ENCODE results near the gene FOXL3. TPM values are rescaled to one million over a fixed set of nuclear protein-coding genes. Genes with fewer than 3 reads are reported as not detected.
A peak's percentile ranks its signal among the peaks of the same experiment; 100 is the strongest.

The FOXL3 gene
- total RNA-seq, 1 experiment from 2014 or later = not detected

DNA sequence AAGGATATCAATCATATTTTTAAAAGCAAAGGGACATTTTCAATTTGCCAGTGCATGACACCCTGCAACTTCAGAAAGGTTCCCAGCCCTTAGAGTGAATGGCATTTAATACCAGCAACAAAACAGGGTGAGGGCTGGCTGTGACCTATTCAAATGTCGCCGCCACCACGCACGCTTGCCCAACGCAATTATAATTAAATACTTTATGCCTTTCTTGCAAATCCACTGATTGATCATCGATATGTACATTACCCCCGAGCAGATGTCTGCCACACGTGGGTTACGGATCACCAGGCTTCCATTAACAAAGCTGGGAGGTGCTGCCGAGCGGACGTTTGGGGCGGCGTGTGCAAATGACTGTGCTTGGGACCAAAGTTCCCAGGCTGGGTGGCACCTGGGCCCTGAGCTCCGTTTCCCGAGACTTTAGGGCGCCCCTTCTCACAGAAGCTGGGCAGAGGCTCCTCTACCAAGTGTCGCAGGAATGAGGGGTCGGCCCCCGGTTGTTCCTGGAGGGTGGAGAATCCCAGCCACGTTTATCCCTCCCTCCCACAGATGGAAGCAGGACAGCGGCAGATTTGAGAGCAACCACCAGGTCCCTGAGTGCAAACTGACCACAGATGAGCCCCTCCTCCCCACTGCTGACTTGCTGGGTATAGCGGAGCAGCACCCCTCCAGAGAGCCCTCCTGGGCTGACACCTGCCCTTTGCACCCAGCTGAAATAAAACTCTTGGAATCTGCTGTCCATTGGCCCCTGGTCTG lies 3.9 kb downstream of the FOXL3 start (continued):
- TF ChIP-seq ZNF396 (CRISPR knock-in tag; IDR thresholded peaks at IDR 0.05; ENCODE audit: borderline replicate concordance) (no peak), RELA (CRISPR knock-in tag; IDR thresholded peaks at IDR 0.05; ENCODE audit: borderline replicate concordance) (no peak), ESRRA (CRISPR knock-in tag; IDR thresholded peaks at IDR 0.05; ENCODE audit: borderline replicate concordance) (no peak), CREB1 (CRISPR knock-in tag; IDR thresholded peaks at IDR 0.05) (no peak), TCF7 (CRISPR knock-in tag; IDR thresholded peaks at IDR 0.05; ENCODE audit: low read depth) (no peak), JAZF1 (CRISPR knock-in tag; IDR thresholded peaks at IDR 0.05) (no peak), ZNF121 (CRISPR knock-in tag; IDR thresholded peaks at IDR 0.05) (no peak)
- TF ChIP-seq, protein P1, sequence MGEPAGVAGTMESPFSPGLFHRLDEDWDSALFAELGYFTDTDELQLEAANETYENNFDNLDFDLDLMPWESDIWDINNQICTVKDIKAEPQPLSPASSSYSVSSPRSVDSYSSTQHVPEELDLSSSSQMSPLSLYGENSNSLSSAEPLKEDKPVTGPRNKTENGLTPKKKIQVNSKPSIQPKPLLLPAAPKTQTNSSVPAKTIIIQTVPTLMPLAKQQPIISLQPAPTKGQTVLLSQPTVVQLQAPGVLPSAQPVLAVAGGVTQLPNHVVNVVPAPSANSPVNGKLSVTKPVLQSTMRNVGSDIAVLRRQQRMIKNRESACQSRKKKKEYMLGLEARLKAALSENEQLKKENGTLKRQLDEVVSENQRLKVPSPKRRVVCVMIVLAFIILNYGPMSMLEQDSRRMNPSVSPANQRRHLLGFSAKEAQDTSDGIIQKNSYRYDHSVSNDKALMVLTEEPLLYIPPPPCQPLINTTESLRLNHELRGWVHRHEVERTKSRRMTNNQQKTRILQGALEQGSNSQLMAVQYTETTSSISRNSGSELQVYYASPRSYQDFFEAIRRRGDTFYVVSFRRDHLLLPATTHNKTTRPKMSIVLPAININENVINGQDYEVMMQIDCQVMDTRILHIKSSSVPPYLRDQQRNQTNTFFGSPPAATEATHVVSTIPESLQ (CRISPR knock-in tag; IDR thresholded peaks at IDR 0.05) = no peak
- TF ChIP-seq, protein P2, sequence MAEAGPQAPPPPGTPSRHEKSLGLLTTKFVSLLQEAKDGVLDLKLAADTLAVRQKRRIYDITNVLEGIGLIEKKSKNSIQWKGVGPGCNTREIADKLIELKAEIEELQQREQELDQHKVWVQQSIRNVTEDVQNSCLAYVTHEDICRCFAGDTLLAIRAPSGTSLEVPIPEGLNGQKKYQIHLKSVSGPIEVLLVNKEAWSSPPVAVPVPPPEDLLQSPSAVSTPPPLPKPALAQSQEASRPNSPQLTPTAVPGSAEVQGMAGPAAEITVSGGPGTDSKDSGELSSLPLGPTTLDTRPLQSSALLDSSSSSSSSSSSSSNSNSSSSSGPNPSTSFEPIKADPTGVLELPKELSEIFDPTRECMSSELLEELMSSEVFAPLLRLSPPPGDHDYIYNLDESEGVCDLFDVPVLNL (CRISPR knock-in tag; IDR thresholded peaks at IDR 0.05; ENCODE audit: borderline replicate concordance, low read depth) = no peak
- TF ChIP-seq, protein P3, sequence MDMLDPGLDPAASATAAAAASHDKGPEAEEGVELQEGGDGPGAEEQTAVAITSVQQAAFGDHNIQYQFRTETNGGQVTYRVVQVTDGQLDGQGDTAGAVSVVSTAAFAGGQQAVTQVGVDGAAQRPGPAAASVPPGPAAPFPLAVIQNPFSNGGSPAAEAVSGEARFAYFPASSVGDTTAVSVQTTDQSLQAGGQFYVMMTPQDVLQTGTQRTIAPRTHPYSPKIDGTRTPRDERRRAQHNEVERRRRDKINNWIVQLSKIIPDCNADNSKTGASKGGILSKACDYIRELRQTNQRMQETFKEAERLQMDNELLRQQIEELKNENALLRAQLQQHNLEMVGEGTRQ (CRISPR knock-in tag; IDR thresholded peaks at IDR 0.05) = no peak

DNA sequence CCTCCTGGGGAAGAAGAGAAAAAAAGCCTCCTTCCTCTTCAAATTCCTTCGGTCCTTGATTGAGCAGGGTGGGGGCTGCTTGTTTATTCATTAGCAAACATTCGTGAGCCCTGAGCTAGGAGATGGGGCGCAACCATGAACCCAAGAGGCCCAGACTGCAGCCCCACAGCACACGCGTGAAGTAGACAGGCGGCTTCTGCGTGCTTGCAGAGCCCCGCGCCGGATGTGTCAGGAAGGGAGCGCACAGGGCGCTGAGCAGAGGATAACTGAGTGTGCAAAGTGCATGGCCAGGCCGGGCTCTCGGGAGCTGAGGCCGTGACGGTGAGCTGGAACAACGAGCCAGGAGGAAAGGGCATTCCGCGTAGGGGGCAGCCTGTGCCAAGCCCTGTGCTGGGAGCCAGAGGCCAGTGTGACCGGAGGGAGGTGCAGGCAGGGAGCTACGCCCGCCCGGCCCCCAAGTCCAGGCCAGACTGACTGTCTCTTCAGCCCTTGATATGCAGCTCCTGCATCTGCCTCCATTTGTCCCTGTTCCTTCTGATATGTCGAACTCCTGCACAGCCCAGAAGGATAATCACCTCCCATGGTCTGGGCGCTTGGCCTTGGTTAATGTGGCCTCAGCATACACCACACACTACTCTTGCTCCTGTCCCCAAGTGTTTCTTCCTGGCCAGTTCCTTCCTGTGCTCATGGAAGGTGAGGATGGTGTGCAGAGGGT lies 4.6 kb downstream of the FOXL3 start:
- Mint-ChIP-seq H3K4me1 (no peaks in the 10 kb centered on the region), H3K36me3 (no peaks in the 10 kb centered on the region), H3K27ac (no peak overlapping the region), H3K27me3 (ENCODE audit: low read depth) (peaks cover 34% of the 10 kb centered on the region), H3K9me3 (no peaks in the 10 kb centered on the region), H3K4me3 (no peak overlapping the region)
- POLR2A ChIA-PET = no interaction called here
- ATAC-seq (no peak), DNase-seq (ENCODE audit: low spot score) (no peak)
- CTCF ChIA-PET = interaction anchor here (0.6 kb wide), 1 partner anchor 607 kb away, joined by 3 read pairs; no protein-coding TSS in a partner anchor
- TF ChIP-seq GABPB1 (CRISPR knock-in tag; IDR thresholded peaks at IDR 0.05) (peak; percentile 30; the same call in 1 of the 2 replicates), NFATC4 (CRISPR knock-in tag; IDR thresholded peaks at IDR 0.05) (no peak)

DNA sequence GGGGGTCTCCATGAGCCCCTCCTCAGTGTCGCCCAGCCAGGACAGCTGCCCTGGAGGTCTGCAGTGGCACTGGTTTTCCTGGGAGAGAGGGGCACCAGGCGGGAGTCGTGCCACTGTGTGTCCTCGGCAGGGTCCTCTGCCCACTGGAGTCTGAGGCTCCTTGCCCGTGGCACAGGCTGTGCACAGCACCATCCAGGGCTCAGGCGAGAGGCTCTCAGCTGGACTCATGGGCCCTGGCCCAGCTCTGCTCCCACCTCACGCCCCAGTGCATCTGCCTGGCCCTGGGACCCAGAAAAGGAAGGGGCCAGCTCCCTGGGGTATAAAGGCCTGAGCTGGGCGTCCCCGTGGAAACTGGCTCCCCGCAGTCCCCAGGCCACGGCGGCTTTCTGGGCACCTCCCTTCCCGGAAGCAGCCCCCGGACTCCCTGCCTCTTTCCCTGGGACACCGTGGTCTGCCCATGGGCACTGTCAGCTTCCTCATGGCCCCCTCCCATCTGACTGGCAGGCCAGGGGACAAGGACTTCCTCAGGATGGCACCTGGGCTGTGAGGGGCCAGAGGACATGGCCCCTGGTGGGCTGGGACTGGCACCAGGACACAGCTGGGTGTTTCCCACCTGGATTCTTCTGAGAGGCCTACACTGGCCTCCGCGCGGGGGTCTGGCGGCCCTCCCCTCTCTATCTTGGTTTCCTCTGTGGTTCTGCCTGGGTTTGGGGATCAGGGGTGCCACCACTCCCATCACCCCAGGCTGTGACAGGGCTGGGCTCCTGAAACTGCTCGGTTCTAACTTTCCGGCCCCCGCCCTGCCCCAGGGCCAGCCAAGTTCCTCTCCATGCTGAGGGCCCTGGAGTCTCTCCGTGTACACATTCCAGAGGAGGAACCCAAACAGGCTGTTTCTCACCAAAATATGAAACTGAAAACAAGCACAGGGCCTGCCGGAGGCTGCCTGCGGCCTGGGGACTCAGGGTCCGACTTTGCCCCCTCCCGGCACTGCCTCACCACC lies 5.5 kb downstream of the FOXL3 start:
- CTCF ChIA-PET = interaction anchor here (0.6 kb wide), 1 partner anchor 606 kb away, joined by 3 read pairs; no protein-coding TSS in a partner anchor
- DNase-seq (ENCODE audit: low spot score) = no peak

More for the DNA sequence above, 5.5 kb downstream of the FOXL3 start:
- H3K4me3 Mint-ChIP-seq = no peak overlapping the region
- POLR2A ChIA-PET = no interaction called here
- peaks cover 27% of the 10 kb centered on the region for H3K27me3 Mint-ChIP-seq (ENCODE audit: low read depth)
- no peak overlapping the region for H3K27ac Mint-ChIP-seq
- no peak for TF ChIP-seq ZNF263 (CRISPR knock-in tag; IDR thresholded peaks at IDR 0.05; ENCODE audit: low read depth)
- no peak for TF ChIP-seq RELA (CRISPR knock-in tag; IDR thresholded peaks at IDR 0.05; ENCODE audit: borderline replicate concordance)
- TF ChIP-seq, protein P4, sequence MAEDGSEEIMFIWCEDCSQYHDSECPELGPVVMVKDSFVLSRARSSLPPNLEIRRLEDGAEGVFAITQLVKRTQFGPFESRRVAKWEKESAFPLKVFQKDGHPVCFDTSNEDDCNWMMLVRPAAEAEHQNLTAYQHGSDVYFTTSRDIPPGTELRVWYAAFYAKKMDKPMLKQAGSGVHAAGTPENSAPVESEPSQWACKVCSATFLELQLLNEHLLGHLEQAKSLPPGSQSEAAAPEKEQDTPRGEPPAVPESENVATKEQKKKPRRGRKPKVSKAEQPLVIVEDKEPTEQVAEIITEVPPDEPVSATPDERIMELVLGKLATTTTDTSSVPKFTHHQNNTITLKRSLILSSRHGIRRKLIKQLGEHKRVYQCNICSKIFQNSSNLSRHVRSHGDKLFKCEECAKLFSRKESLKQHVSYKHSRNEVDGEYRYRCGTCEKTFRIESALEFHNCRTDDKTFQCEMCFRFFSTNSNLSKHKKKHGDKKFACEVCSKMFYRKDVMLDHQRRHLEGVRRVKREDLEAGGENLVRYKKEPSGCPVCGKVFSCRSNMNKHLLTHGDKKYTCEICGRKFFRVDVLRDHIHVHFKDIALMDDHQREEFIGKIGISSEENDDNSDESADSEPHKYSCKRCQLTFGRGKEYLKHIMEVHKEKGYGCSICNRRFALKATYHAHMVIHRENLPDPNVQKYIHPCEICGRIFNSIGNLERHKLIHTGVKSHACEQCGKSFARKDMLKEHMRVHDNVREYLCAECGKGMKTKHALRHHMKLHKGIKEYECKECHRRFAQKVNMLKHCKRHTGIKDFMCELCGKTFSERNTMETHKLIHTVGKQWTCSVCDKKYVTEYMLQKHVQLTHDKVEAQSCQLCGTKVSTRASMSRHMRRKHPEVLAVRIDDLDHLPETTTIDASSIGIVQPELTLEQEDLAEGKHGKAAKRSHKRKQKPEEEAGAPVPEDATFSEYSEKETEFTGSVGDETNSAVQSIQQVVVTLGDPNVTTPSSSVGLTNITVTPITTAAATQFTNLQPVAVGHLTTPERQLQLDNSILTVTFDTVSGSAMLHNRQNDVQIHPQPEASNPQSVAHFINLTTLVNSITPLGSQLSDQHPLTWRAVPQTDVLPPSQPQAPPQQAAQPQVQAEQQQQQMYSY (CRISPR knock-in tag; IDR thresholded peaks at IDR 0.05) = no peak
- no peak for TF ChIP-seq HMGA2 (CRISPR knock-in tag; IDR thresholded peaks at IDR 0.05)
- TF ChIP-seq, protein P5, sequence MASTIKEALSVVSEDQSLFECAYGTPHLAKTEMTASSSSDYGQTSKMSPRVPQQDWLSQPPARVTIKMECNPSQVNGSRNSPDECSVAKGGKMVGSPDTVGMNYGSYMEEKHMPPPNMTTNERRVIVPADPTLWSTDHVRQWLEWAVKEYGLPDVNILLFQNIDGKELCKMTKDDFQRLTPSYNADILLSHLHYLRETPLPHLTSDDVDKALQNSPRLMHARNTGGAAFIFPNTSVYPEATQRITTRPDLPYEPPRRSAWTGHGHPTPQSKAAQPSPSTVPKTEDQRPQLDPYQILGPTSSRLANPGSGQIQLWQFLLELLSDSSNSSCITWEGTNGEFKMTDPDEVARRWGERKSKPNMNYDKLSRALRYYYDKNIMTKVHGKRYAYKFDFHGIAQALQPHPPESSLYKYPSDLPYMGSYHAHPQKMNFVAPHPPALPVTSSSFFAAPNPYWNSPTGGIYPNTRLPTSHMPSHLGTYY (CRISPR knock-in tag; IDR thresholded peaks at IDR 0.05) = no peak
- TF ChIP-seq ESRRA (CRISPR knock-in tag; IDR thresholded peaks at IDR 0.05; ENCODE audit: borderline replicate concordance) = no peak
- no peaks in the 10 kb centered on the region for H3K36me3 Mint-ChIP-seq
- no peaks in the 10 kb centered on the region for H3K4me1 Mint-ChIP-seq
- no peaks in the 10 kb centered on the region for H3K9me3 Mint-ChIP-seq
- ATAC-seq = no peak
